ENCODE data around the gene ADGRB3. TPM values are rescaled to one million over a fixed set of nuclear protein-coding genes. Genes with fewer than 3 reads are reported as not detected.

The ADGRB3 gene
- total RNA-seq, 1 donor from 2014 or later: 8.9 TPM

DNA sequence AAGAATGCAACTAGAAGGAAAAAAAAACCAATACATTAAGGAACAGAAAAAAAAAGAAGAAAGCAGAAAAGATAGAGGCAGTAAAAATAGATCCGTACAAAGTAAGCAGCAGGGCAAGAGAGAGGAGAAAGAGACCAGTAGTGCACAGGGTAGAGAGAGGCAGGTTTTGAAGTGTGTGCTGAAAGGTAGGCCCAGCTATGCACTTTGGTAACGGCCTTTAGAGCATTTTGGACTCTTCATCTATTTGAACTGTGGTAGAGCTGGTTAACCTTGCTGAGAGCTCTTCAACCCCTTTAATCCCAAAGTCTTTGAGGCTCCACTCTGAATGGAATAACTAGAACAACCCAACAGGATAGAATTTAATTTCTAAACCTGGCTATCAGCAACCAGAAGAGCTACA lies 45.2 kb downstream of the ADGRB3 start:
- Mint-ChIP-seq H3K4me3 (ENCODE audit: unreplicated experiment) (no peak overlapping the region), H3K27ac (ENCODE audit: unreplicated experiment) (no peak overlapping the region), H3K4me1 (ENCODE audit: unreplicated experiment) (peaks cover 6% of the 10 kb centered on the region)

GRCh38 chr6:68689910-68690309 lies 54.8 kb downstream of the ADGRB3 start:
- peaks cover 5% of the 10 kb centered on the region for H3K36me3 Mint-ChIP-seq (ENCODE audit: unreplicated experiment)
- H3K4me1 Mint-ChIP-seq (ENCODE audit: unreplicated experiment): no peaks in the 10 kb centered on the region
- DNase-seq (ENCODE audit: extremely low spot score, unreplicated experiment): no peak
- H3K27ac Mint-ChIP-seq (ENCODE audit: unreplicated experiment): no peak overlapping the region
- no peaks in the 10 kb centered on the region for H3K27me3 Mint-ChIP-seq (ENCODE audit: unreplicated experiment)
- H3K9me3 Mint-ChIP-seq (ENCODE audit: unreplicated experiment): no peaks in the 10 kb centered on the region
- H3K4me3 Mint-ChIP-seq (ENCODE audit: unreplicated experiment): no peak overlapping the region
- TF ChIP-seq, protein P1, sequence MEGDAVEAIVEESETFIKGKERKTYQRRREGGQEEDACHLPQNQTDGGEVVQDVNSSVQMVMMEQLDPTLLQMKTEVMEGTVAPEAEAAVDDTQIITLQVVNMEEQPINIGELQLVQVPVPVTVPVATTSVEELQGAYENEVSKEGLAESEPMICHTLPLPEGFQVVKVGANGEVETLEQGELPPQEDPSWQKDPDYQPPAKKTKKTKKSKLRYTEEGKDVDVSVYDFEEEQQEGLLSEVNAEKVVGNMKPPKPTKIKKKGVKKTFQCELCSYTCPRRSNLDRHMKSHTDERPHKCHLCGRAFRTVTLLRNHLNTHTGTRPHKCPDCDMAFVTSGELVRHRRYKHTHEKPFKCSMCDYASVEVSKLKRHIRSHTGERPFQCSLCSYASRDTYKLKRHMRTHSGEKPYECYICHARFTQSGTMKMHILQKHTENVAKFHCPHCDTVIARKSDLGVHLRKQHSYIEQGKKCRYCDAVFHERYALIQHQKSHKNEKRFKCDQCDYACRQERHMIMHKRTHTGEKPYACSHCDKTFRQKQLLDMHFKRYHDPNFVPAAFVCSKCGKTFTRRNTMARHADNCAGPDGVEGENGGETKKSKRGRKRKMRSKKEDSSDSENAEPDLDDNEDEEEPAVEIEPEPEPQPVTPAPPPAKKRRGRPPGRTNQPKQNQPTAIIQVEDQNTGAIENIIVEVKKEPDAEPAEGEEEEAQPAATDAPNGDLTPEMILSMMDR (IDR thresholded peaks at IDR 0.05): no peak

More for the DNA sequence above, 45.2 kb downstream of the ADGRB3 start:
- H3K9me3 Mint-ChIP-seq (ENCODE audit: unreplicated experiment): no peaks in the 10 kb centered on the region
- peaks cover 3% of the 10 kb centered on the region for H3K36me3 Mint-ChIP-seq (ENCODE audit: unreplicated experiment)
- H3K27me3 Mint-ChIP-seq (ENCODE audit: unreplicated experiment): no peaks in the 10 kb centered on the region
- no peak for DNase-seq (ENCODE audit: extremely low spot score, unreplicated experiment)
- TF ChIP-seq, protein P1 (IDR thresholded peaks at IDR 0.05): no peak

GRCh38 chr6:68691120-68691519 lies 56.0 kb downstream of the ADGRB3 start:
- TF ChIP-seq, protein P1 (IDR thresholded peaks at IDR 0.05): no peak
- H3K4me3 Mint-ChIP-seq (ENCODE audit: unreplicated experiment): no peak overlapping the region
- H3K9me3 Mint-ChIP-seq (ENCODE audit: unreplicated experiment): no peaks in the 10 kb centered on the region
- no peak for DNase-seq (ENCODE audit: extremely low spot score, unreplicated experiment)
- H3K27ac Mint-ChIP-seq (ENCODE audit: unreplicated experiment): no peak overlapping the region
- H3K27me3 Mint-ChIP-seq (ENCODE audit: unreplicated experiment): no peaks in the 10 kb centered on the region
- H3K4me1 Mint-ChIP-seq (ENCODE audit: unreplicated experiment): no peaks in the 10 kb centered on the region
- H3K36me3 Mint-ChIP-seq (ENCODE audit: unreplicated experiment): peaks cover 5% of the 10 kb centered on the region

DNA sequence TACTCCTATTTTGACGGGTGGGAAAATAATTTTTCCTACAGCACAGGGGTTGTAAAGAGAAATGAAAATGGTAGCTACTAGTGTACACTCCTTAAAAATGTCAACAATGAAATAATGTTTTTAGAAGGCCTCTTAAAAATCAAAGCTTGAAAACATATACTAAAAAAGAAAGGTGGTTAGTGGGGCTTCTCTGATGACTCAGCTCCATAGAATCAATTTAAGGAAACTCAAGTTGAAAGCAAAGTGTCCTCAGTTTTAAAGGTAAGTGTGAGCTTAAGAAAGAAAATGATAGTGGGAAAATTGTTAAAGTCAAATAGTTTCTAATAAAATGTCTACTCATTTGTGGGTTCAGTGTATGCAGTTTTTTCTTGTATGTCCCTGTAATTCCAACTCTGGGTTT lies 58.2 kb downstream of the ADGRB3 start:
- Mint-ChIP-seq H3K9me3 (ENCODE audit: unreplicated experiment) (no peaks in the 10 kb centered on the region), H3K4me3 (ENCODE audit: unreplicated experiment) (no peak overlapping the region), H3K36me3 (ENCODE audit: unreplicated experiment) (no peaks in the 10 kb centered on the region), H3K27ac (ENCODE audit: unreplicated experiment) (no peak overlapping the region), H3K27me3 (ENCODE audit: unreplicated experiment) (no peaks in the 10 kb centered on the region), H3K4me1 (ENCODE audit: unreplicated experiment) (no peaks in the 10 kb centered on the region)
- DNase-seq (ENCODE audit: extremely low spot score, unreplicated experiment): no peak
- TF ChIP-seq, protein P1 (IDR thresholded peaks at IDR 0.05): no peak

DNA sequence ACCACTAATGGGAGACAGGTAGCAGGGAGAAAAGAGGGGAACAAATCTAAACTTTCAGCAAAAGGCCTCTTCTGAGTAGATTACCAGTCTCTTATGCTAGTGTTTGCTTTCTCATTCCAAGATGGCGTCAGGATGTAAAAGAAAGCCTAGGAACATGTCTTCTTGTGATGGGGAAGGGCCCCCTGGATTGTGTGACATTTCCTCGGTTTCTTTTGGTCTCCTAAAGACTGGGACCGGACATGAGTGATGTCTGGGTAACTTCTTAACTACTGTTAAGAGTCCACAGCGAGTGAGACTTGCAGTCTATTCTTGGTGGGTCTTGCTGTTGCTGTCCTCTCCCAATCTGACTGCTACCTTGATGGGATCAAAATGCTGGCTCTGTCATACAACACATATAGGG lies 60.3 kb downstream of the ADGRB3 start:
- TF ChIP-seq, protein P1 (IDR thresholded peaks at IDR 0.05): no peak
- Mint-ChIP-seq H3K27me3 (ENCODE audit: unreplicated experiment) (no peaks in the 10 kb centered on the region), H3K4me1 (ENCODE audit: unreplicated experiment) (no peaks in the 10 kb centered on the region), H3K27ac (ENCODE audit: unreplicated experiment) (no peak overlapping the region), H3K9me3 (ENCODE audit: unreplicated experiment) (no peaks in the 10 kb centered on the region), H3K36me3 (ENCODE audit: unreplicated experiment) (no peaks in the 10 kb centered on the region), H3K4me3 (ENCODE audit: unreplicated experiment) (no peak overlapping the region)
- DNase-seq (ENCODE audit: extremely low spot score, unreplicated experiment): no peak

All from osteocyte (in vitro differentiated cells).